Skeletal muscle tissue (tissue), 4 donors: Measurements from ENCODE around the gene ACTR10. TPM values are rescaled to one million over a fixed set of nuclear protein-coding genes. Genes with fewer than 3 reads are reported as not detected.
"Not testable (repeated sequence)": the region's sequence is repeated elsewhere in the genome, so short reads cannot be mapped to it uniquely, and the experiment has no call there.

Experiments used
- H3K27ac ChIP-seq: one replicate; pipeline ENCODE4 v1.7.0; 2013; ENCODE audit warnings: mild to moderate bottlenecking, low read depth, low read length, inconsistent platforms
- H3K27me3 ChIP-seq, 3 donors: one replicate each; pipeline ENCODE4 v1.7.0; 2013; ENCODE audit warnings: low read length in 3 of 3; ENCODE audit not compliant: control insufficient read depth in 3 of 3, insufficient read depth in 3 of 3
- H3K36me3 ChIP-seq, 3 donors: one replicate each; pipeline ENCODE4 v1.7.0; 2013; ENCODE audit warnings: low read length in 3 of 3; ENCODE audit not compliant: control insufficient read depth in 3 of 3, insufficient read depth in 3 of 3
- H3K4me1 ChIP-seq, 3 donors: one replicate each; pipeline ENCODE4 v1.7.0; 2013; ENCODE audit warnings: low read length in 3 of 3, mild to moderate bottlenecking in 3 of 3; ENCODE audit not compliant: control insufficient read depth in 3 of 3, insufficient read depth in 3 of 3
- H3K4me3 ChIP-seq, 3 donors: one replicate each; pipeline ENCODE4 v1.7.0; 2013; ENCODE audit warnings: low read length in 3 of 3
- H3K9ac ChIP-seq, 3 donors: one replicate each; pipeline ENCODE4 v1.7.0; 2013; ENCODE audit warnings: low read length in 3 of 3, mild to moderate bottlenecking in 3 of 3, moderate library complexity in 2 of 3, low read depth in 1 of 3
- H3K9me3 ChIP-seq, 3 donors: one replicate each; pipeline ENCODE4 v1.7.0; 2013; ENCODE audit warnings: low read length in 3 of 3; ENCODE audit not compliant: control insufficient read depth in 3 of 3
- total RNA-seq: library from RNA; depleted of rRNA; stranded (reverse); fragments of >200 nt; gene quantifications from one replicate; pipeline ENCODE4 v1.2.3, GENCODE V29; 2014
- donor health status: Osteomylitis.

Gene ACTR10
- total RNA-seq, 1 donor from 2014 or later, result 62.6 TPM

DNA sequence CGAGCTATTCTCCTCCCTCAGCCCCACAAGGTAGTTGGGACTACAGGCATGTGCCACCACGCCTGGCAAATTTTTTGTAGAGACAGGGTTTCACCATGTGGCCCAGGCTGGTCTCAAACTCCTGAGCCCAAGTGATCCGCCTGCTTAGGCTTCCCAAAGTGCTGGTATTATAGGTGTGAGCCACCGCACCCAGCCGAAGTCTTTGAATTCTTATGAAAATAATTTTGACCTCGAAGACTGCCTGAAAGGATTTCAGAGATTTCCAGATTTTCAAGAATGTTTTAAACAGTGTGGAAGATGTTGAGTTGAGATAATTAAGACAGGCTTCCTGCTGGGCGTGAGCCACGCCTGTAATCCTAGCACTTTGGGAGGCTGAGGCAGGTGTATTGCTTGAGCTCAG is 49.7 kb downstream of the ACTR10 start:
- no peak overlapping the region for H3K27ac ChIP-seq
- H3K4me3 ChIP-seq, result no peak overlapping the region
- peaks cover 15 to 37% (median 31%) of the 10 kb centered on the region in 3 donors for H3K36me3 ChIP-seq
- peaks cover 10 to 15% (median 14%) of the 10 kb centered on the region in 3 donors for H3K4me1 ChIP-seq
- H3K9ac ChIP-seq, result no peak overlapping the region
- no peaks in the 10 kb centered on the region for H3K9me3 ChIP-seq
- no peaks in the 10 kb centered on the region for H3K27me3 ChIP-seq

DNA sequence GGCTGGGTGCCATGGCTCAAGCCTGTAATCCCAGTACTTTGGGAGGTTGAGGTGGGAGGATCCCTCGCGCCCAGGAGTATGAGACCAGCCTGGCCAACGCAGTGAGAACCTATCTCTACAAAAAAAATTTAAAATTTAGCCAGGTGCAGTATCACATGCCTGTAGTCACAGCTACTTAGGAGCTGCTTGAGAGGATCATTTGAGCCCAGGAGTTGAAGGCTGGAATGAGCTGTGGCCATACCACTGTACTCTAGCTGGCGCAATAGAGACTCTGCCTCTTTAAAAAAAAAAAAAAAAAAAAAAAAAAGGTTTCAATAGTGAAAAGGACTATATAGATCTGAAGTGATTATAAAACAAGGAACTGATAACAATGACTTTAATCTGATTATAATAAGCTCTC is 58.2 kb downstream of the ACTR10 start:
- peaks cover 0 to 3% (median 0%) of the 10 kb centered on the region in 3 donors for H3K4me1 ChIP-seq
- no peak overlapping the region for H3K4me3 ChIP-seq
- peaks cover 36 to 59% (median 57%) of the 10 kb centered on the region in 3 donors for H3K36me3 ChIP-seq
- no peaks in the 10 kb centered on the region for H3K27me3 ChIP-seq
- no peak overlapping the region for H3K27ac ChIP-seq
- H3K9ac ChIP-seq, result no peak overlapping the region
- H3K9me3 ChIP-seq, result no peaks in the 10 kb centered on the region

GRCh38 chr14:58262005-58262404 is 62.1 kb downstream of the ACTR10 start:
- not testable (repeated sequence) for H3K4me1 ChIP-seq, H3K9ac ChIP-seq, H3K4me3 ChIP-seq, H3K27ac ChIP-seq, H3K9me3 ChIP-seq, H3K27me3 ChIP-seq
- peaks cover 44 to 75% (median 71%) of the 10 kb centered on the region in 3 donors for H3K36me3 ChIP-seq

DNA sequence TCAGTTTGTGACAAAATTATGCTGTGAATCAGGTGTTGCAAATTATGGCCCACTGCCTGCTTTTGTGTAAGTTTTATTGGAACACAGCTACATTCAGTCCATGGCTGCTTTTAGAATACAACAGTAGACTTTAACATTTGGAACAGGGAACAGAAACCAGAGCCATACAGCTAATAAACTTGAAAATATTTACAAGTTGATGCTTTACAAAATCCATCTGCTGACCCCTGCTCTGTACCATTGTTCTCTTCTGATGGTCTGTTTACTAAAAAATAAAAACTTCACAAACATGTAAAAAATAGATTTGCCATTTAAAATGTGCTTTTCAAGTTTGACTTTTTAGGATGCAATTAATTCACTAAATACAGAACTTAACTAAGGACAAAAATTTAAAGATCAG is 65.5 kb downstream of the ACTR10 start:
- H3K4me3 ChIP-seq, result no peak overlapping the region
- H3K27me3 ChIP-seq, result no peaks in the 10 kb centered on the region
- no peaks in the 10 kb centered on the region for H3K4me1 ChIP-seq
- H3K36me3 ChIP-seq, result peaks cover 41 to 83% (median 75%) of the 10 kb centered on the region in 3 donors
- H3K9me3 ChIP-seq, result no peaks in the 10 kb centered on the region
- no peak overlapping the region for H3K27ac ChIP-seq
- H3K9ac ChIP-seq, result no peak overlapping the region

- Histone ChIP-seq H3K9ac (no peak overlapping the region), H3K9me3 (no peaks in the 10 kb centered on the region), H3K27me3 (no peaks in the 10 kb centered on the region), H3K4me1 (no peaks in the 10 kb centered on the region), H3K36me3 (peaks cover 36 to 78% (median 72%) of the 10 kb centered on the region in 3 donors), H3K27ac (no peak overlapping the region), H3K4me3 (no peak overlapping the region)
Measured at GRCh38 chr14:58270628-58271027, 70.7 kb downstream of the ACTR10 start.

GRCh38 chr14:58272588-58273372 is 72.8 kb downstream of the ACTR10 start:
- H3K36me3 ChIP-seq, result peaks cover 29 to 66% (median 58%) of the 10 kb centered on the region in 3 donors
- H3K27ac ChIP-seq, result no peak overlapping the region
- no peaks in the 10 kb centered on the region for H3K4me1 ChIP-seq
- H3K4me3 ChIP-seq, result no peak overlapping the region
- no peaks in the 10 kb centered on the region for H3K9me3 ChIP-seq
- no peaks in the 10 kb centered on the region for H3K27me3 ChIP-seq
- no peak overlapping the region for H3K9ac ChIP-seq

DNA sequence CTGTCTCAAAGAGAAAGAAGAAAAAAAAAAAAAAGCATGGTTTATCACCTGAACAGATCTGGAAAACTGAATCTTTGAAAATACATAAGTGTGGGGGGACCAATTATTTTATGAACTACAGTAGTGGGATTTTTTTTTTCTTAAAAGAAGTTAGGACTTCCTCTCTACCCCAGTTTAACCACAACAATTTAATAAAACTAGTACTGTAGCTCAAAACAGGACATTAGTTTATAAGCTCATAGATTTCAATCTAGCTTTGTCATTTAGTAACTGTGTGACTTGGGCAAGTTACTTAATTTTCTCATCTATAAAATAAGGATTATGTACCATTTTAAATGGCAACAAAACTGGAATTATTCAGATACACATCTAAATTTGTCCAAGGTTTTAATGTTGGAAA is 74.9 kb downstream of the ACTR10 start:
- peaks cover 0 to 2% (median 0%) of the 10 kb centered on the region in 3 donors for H3K4me1 ChIP-seq
- no peaks in the 10 kb centered on the region for H3K27me3 ChIP-seq
- H3K36me3 ChIP-seq, result peaks cover 20 to 60% (median 45%) of the 10 kb centered on the region in 3 donors
- H3K4me3 ChIP-seq, result no peak overlapping the region
- H3K9ac ChIP-seq, result no peak overlapping the region
- H3K9me3 ChIP-seq, result no peaks in the 10 kb centered on the region
- no peak overlapping the region for H3K27ac ChIP-seq

- no peaks in the 10 kb centered on the region for H3K27me3 ChIP-seq
- H3K4me3 ChIP-seq, result no peak overlapping the region
- H3K9me3 ChIP-seq, result no peaks in the 10 kb centered on the region
- H3K36me3 ChIP-seq, result peaks cover 19 to 53% (median 39%) of the 10 kb centered on the region in 3 donors
- peaks cover 0 to 5% (median 3%) of the 10 kb centered on the region in 3 donors for H3K4me1 ChIP-seq
- H3K27ac ChIP-seq, result no peak overlapping the region
- peak overlapping the region in 1 of 3 donors; percentile 16 for H3K9ac ChIP-seq
Measured at GRCh38 chr14:58275527-58276190, 75.7 kb downstream of the ACTR10 start.

DNA sequence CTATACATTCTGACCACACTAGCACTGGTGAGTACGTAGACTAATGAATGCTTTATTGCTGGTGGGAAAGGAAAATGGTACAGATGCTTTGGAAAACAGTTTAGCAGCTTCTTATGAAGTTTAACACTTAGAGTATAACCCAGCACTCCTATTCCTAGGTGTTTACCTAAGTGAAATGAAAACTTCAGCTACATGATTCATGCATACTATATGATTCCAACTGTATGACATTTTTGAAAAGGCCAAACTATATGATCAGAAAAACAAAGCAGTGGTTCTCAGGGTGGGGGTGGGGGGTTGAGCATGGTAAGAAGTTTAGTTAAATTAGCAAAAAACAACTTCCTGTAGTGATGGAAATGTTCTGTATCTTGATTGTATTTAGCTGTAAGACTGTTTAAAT is 76.3 kb downstream of the ACTR10 start:
- Histone ChIP-seq H3K27me3 (no peaks in the 10 kb centered on the region), H3K9ac (no peak overlapping the region), H3K36me3 (peaks cover 17 to 48% (median 36%) of the 10 kb centered on the region in 3 donors), H3K27ac (no peak overlapping the region), H3K4me1 (peaks cover 4 to 11% (median 6%) of the 10 kb centered on the region in 3 donors), H3K4me3 (no peak overlapping the region), H3K9me3 (no peaks in the 10 kb centered on the region)

DNA sequence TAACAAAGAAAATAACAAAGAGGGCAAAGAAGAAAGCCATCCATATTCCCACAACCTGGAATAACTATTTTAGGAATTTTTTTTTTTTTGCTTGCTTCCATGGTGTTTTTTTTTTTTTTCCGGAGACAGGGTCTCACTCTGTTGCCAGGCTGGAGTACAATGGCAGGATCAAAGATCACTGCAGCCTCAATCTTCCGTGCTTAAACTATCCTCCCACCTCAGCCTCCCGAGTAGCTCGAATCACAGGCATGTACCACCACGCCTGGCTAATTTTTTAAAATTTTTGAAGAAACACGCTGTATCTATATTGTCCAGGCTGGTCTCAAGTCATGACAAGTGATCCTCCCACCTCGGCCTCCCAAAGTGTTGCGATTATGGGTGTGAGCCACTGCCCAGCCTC is 78.2 kb downstream of the ACTR10 start:
- Histone ChIP-seq H3K9me3 (no peaks in the 10 kb centered on the region), H3K4me3 (no peak overlapping the region), H3K9ac (no peak overlapping the region), H3K27ac (no peak overlapping the region), H3K4me1 (peaks cover 12 to 26% (median 20%) of the 10 kb centered on the region in 3 donors), H3K27me3 (no peaks in the 10 kb centered on the region), H3K36me3 (peaks cover 5 to 31% (median 18%) of the 10 kb centered on the region in 3 donors)
